Stimulated activated CD8-positive, alpha-beta memory T cell treated with anti-CD3 and anti-CD28 coated beads, Interleukin-15, amount 100 ng/mL, for 4 hours (primary cell): ENCODE results near the gene EDA.
"Not testable (repeated sequence)": the region's sequence is repeated elsewhere in the genome, so short reads cannot be mapped to it uniquely, and the experiment has no call there.

Experiments used
- DNase-seq, 2 donors: peaks; one replicate each; pipeline ENCODE4 v3.0.0-alpha.2; 2020; ENCODE audit warnings: low read depth in 2 of 2

Gene EDA

DNA sequence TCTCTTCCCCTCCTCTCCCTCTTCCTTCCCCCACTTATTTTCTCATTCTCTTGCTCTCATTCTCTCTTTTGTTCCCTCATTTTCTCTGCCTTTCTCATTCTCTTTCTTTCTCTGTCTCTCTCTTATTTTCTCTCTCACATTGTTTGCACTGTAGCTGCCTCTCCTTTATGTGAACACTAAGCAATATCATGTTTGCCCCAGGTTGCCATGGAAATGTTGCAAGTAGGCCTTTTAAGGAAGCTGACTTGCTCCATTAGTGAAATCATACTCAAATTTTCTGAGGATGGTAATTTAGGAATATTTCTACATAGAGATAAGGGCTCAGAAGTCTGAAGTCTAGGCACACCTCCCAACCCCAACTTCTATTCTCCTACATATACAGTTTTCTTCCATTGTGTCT lies 130.1 kb downstream of the EDA start:
- DNase-seq, result no peak

DNA sequence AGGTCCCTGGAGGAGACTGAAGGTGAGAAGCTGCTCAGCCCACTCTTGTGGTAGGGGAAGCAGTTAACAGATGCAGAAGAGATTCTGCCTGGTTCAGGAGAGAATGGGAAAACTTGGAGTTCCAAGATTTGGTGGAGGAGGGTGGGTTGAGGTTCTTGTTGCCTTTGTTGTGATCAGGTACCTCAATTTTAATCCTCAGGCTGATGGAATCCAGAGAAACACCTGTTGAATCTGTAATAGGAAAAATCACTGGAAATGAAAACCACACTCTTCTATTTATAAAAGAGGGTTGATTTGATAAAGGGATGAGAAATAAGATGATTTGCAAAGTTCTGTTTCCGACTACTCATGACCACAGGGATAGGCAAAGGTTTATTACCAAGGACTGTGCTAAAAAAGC lies 132.1 kb downstream of the EDA start:
- no peak for DNase-seq

DNA sequence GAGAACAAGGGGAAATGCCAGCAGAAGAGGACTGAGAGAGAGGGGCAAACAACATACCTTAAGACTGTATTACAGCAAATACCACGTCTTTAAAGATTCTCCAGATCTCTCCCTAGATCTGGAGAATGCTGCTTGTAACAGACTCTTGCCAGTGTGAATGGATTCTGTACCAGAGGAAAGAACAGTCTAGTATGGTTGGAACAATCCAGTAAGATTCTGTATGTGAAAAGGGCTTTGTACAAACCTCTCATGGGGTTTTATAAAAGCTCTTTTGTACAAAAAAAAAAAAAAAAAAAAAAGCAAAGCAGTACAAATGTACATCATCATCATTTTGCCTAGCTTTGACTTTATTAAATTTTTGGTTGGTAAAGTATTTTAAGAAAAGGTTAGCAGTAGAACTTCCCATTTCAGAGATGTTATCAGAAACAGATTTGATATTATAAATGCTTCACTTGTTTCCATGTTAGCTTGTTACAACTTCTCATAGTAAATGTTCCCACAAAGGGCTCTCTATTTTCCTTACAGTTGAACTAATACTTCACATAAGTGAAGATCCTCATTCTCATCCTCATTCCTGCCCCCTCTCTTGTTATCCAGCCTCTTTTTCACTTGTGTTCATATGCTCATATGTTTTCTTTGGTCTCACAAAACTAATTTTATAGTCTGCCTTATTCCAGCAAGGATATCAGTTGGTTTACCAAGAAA lies 144.2 kb downstream of the EDA start:
- DNase-seq, result no peak

DNA sequence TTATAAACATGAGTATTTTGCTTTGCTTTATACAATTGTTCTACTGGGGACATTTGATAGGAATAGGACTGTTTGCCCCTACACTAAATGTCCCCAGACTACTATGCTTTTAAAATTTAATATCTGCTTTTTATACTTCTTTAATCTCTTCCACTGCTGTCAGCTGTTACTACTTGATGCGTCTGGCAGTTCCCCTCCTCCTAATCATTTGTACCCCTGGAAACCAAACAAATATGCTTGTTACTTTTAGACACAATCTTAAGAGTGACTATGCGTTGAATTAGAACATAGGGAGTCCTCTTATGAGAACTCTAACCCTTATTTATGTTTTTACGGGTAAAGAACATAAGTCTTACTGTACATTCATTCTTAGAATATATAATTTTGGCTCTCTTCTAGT lies 145.7 kb downstream of the EDA start:
- no peak for DNase-seq

DNA sequence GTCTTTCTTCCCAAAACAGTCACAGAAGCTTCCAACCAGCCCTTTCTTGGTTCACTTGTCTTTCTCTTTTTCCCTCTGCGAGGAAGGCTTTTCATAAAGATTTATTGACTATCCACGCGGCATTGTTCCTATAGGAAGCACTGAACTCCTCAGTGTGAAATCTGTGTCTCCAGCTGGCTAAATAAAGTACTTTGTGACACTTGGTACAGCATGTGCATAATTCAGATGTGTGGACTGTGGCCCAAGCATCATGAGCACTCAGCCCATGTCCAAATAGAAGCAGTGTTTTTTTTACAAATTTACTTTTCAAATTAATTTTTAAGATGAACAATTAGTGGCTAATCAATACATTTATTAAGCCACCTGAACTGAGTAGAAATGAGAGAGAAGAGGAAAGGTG lies 146.4 kb downstream of the EDA start:
- no peak for DNase-seq

DNA sequence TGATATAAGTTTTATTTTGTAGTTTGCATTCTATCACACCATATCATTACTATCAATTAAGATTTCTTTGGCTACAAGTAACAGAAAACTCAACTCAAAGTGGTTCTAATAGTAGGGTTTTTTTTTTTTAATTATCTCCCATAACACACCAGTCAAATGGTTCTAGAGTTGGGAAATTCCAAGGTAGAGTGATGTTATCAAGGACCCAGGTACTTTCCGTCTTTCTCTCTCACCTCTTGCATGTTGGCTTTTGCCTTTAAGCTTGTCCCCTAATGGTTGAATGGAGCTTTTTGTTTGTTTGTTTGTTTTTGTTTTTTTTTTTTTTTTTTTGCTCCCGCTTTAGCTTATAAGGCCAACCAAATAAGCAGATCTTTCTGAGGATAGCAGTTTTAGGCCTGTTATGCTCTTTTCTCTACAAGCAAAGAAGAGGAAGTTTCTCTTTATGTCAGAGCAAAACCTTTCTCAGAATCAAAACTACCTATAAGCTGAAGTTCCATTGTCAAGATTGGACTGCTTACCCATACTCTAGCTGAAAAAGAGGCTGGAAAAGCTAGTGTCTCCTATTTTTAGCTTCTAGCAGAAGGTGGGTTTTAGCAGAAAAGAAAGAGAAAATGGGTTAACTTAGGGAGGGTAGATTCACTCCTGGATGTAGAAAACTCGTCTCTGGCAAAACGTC lies 177.5 kb downstream of the EDA start:
- no peak for DNase-seq

DNA sequence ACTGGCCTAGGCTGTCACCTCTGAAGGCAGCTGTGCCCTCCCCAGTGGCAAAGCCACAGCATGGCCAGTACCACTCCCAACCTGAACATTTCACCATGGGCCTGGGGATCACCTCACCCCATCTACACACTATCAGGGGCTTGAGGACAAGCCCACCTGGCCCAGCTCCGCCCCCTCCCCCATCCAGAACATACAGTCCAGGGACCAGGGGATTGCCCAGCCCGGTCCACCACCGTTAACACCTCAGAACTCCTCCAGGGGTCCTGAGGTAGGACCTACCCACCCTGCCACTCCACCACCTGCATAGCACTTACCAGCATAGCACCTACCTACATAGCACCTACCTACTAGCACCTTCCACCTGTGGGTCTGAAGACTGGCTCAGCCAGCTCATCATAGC lies 179.8 kb downstream of the EDA start:
- DNase-seq, result no peak

DNA sequence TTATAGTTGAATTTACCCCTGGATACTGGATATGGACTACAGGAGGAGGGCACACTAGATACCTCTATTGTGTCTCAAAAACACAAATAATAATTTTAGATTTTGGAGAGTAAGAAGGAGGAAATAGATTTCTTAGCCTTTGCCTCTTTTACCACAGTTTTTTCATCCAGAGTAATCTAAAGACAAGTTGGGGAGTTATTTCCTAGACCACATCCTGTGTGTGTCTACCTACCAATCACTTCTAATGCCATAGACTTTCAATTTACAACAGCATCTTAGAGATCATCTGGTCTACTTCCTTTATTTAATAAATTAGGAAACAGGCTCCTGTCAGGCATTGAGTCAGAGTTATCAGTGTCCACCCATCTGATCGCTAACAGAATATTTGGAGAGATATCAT lies 191.5 kb downstream of the EDA start:
- no peak for DNase-seq

DNA sequence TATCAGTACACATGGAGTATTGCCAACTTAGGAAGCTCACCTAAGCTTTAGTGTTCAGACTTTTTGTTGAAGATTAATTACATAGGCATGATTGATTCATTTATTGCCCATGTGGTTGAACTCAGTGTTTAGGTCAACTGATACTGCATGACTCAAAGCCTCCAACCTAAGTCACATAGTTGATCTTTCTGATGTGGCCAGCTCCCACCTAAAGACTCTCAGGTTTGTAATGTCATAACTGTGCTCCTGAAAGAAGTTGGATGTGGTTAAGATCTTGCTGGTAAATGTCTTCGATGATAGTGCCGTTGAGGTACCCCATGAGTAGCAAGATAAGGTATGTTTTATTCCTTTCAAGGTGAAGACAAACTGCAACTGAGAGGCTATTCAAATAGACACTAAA lies 192.5 kb downstream of the EDA start:
- DNase-seq, result no peak

DNA sequence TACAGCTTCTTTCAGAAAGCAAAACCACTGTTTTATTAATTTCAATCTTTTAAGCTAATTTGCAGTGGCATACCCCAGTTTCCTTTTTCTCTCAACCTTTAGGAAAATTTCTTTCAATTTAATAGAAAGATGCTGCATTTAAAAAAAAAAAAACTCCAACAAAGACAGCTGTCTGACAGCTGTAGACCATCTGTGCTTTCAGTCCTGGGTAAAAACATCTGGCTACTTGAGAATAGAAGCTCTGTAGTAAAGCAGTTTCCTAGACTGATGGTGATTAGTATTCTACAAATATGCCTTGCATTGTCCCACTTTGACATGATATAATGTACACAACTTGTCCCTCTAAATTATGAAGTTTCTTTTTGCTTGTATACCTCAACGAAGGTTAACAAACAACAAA lies 197.8 kb downstream of the EDA start:
- DNase-seq, result no peak

DNA sequence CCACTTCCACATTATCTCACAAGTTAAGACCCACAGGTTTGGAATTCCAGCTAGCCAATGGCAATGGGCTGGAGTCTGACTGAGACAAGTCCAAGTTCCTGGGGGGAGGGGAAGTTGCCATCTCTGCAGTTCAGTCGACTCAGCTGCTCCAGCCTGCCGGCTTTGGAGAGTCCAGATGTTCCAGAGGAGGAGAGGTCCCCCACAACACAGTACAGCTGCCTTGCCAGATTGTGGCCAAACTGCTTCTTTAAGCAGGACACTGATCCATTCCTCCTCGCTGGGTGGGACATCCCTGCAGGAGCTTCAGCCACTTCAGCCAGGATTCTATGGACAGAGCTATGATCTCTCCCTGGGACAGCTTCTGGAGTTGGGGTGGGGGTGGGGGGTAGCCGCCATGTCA lies 199.2 kb downstream of the EDA start:
- DNase-seq, result no peak

DNA sequence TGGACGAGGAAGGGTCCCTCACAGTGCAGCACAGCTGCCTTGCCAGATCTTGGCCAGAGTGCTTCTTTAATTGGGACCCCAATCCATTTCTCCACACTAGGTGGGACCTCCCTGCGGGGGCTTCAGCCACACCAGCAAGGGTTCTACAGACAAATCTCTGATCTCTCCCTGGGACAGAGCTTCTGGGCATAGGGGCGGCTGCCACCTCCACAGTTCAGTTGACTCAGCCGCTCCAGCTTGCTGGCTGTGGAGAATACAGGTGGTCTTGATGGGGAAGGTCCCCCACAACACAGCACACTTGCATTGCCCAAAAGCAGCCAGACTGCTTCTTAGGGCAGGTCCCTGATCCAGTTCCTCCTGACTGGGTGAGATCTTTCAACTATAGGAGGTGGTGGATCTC lies 199.6 kb downstream of the EDA start:
- DNase-seq, result no peak

DNA sequence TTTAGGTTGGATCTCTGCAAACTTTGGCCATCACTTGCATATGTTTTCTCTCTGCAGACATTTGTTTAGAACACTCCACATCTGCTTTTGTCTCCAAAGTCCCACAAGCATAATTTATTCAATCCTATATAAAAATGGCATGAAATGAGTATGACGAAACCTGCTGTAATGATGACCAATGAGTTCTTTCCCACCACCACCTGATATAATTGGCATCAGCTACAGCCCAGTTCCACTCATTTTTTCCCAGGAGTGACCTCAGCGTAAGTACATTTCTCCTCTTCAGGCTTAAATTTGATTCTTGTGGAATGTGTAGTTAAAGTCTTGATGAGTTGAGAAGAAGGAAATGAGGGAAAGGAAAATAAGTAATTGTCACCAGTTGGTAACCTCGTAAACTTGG lies 228.7 kb downstream of the EDA start:
- DNase-seq, result no peak

DNA sequence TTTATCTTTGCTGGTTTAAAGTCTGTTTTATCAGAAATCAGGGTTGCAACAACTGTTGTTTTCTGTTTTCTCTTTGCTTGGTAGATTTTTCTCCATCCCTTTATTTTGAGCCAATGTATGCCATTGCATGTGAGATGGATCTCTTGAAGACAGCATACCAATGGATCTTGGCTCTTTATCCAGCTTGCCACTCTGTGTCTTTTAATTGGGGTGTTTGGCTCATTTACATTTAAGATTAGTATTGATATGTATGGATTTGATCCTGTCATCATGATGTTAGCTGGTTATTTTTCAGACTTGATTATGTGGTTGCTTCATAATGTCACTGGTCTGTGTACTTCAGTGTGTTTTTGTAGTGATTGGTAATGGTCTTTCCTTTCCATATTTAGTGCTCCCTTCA lies 244.1 kb downstream of the EDA start:
- DNase-seq, result not testable (repeated sequence)

DNA sequence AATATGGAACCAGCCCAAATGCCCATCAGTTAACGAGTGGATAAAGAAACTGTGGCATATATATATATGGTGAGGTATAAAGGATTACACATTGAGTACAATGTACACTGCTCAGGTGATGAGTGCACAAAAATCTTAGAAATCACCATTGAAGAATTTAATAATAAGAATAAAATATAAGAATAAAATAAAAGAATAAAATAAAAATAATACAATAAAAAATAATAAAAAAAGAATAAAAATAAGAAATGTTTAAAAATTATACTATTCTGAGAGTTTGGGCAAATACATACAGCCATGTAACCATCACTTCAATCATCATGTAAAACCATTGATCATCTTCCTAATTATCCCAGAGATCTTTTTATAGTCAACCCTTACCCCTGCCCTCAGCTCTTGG lies 260.3 kb downstream of the EDA start:
- DNase-seq, result no peak

DNA sequence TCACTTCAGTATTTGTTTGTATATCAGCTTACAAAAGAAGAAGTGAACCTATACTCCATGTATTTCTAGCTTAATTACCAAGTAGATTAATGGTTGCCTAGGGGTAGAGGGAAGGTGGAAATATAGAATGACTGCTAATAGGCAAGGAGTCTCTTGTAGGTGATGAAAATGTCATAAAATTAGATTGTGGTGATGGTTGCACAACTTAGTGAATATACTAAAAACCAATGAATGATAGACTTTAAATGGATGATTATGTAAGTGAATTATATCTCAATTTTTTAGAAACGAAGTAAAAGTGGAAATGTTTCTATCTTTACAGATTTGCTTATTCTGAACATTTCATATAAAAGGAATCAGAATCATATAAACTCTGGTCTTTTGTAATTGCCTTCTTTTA lies 268.3 kb downstream of the EDA start:
- DNase-seq, result no peak

DNA sequence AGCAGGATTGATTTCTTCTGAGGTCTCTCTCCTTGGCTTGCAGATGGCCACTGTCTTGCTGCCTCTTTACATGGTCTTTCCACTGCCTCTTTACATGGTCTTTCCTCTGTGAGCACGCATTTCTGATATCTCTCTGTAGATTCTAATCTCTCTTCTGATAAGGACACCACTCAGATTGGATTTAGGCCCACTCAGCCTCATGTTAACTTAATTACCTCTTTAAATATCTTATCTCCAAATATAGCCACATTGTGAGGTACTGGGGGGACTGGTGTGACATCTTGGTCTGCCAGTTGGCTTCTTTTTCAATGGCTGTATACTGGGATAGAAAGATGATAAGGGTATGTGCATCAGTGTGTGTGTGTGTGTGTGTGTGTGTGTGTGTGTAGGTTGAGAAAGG lies 280.1 kb downstream of the EDA start:
- no peak for DNase-seq

DNA sequence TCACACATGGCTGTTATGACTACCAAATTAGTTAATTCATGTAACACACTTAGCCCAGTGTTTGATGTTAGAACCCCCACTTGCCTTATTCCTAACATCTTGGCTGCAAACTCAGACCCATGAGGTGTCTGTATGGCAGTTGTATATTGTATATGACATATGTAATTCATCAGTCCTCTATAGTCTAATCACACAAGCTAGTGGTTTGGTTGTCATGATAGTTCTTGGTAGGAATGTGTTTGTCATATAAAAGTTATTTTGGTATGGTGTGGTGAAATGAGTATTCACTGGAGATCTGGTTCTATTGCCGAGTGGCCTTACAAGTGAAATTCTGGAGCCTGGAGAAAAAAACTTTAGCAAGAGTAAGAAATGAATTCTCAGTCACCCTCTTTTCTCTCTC lies 284.6 kb downstream of the EDA start:
- DNase-seq, result no peak

DNA sequence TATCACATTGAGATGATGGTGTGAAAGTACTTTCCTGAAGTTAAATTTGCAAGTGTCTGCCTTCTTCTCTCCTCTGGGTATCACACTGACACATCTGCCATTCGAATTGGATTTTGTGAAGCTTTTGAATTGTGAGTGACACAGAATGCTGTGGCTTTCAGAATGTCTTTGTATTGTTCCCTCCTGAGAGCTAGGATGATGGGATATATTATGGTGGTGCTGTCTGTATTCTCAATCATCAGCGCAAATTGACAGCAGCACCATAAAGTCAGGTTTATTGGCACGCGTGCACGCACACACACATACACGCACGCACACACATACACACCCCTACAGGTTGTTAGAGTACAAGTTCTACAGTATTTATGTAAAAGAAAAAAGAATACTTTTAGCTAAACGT lies 290.5 kb downstream of the EDA start:
- no peak for DNase-seq

DNA sequence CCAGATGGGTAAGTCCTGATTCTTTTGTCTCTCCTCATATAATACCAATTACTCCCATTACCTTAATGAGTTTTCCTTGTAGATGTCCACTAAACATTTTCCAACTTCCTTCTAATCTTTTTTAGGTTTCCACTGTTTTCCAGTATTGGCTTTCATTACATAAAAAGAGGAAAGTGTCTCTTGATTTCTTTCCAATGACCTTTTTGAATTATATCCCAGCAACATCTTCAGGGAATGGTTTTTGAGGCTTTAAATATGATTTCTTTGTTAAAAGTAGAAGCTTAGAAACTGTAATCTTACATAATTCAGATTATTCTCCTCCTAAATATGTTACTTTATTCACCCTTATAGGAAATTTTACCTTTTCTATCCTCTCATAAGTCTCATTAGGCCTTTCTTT lies 298.9 kb downstream of the EDA start:
- no peak for DNase-seq

DNA sequence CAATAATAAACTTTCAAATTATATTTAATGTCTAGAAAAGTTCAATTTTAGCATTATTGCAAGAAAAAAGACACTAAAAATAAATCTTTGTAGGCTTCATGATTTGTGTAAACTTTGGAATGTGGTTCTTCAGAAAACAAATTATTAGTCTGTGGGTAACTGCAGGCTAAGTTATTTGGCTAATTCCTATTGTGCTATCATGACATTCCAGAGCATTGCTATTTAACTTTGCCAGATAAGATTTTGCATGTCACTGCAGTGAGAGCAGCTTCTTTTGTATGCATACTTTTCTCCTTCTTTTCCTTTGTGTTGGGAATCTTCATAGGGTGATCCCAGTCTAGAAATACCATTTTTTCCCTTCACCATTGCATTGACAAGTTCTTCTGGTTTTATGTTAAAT lies 303.8 kb downstream of the EDA start:
- DNase-seq, result no peak

DNA sequence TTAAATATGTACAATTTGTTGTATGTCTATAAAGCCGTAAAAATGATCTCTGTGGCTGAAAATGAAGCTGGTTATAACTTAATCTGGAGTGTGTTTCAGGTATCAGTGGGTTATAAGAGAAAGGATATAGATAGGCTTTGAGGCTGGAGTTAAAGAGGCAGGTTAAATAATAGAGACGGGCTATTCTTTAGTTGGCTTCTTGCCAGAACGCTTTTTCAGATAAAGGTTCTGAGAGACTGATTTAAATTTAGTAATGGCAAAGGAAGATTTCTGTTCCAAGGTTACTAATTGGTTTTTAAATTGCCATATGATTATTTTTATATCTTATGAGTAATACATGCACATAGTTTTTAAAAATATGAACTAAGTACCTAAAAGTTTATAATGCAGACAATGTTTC lies 316.4 kb downstream of the EDA start:
- DNase-seq, result no peak

DNA sequence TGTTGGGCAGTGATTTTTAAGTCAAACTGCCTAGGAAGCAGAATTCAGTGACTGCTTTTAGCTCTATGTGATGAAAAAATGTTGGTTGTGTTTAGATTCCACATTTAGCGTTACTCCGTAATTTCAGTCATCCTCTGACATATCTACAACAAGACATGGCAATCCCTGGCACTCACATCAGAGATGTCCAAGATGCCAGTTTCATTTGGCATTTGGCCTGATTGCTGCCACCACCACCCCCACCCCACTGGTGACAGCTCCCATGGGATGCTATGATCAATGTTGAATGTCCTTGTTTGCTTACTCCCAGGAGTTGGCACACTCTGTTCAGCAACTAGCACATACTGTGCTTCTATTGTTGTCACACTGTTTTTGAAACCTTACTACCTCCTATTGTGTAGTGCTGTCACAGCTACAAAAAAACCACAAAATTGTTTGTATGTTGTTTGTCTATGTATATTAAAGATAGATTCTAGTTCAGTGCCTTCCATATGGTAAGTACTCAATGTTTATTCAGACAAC lies 332.4 kb downstream of the EDA start:
- DNase-seq, result no peak

DNA sequence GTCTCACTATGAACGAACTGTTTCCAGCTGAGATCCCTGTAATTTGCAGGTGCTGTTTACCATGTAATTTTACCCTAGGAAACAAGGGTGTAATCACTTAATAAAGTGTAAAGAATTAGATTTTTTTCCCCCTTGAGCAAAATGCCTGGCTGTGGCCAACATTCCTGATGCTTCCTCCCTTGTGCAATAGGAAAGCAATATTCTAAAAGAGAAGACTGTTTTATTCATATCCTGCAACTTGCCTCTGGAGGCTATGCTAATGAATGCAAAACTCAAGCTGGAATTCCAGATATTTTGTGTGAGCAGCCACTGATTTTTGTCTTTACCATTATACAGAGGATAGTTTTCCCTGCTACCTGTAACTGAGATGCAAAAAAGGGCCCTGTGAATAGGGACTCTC lies 335.8 kb downstream of the EDA start:
- no peak for DNase-seq
